Body of pancreas (tissue), 4 donors: ENCODE data around the gene ANKLE2.
"Not testable (repeated sequence)": the region's sequence is repeated elsewhere in the genome, so short reads cannot be mapped to it uniquely, and the experiment has no call there.

Experiments
- CTCF ChIP-seq, 7 experiments: fragments of 450-650 bp in 4 of 7; fragments of 200-600 bp in 3 of 7; sonication (generic) in 3 of 7; IDR thresholded peaks; one replicate each; pipeline ENCODE4 v1.5.1; 2016 to 2019; ENCODE audit warnings: antibody characterized with exemption in 7 of 7
- POLR2A ChIP-seq, 3 donors: fragments of 450-650 bp; IDR thresholded peaks; one replicate each; pipeline ENCODE4 v1.6.1; 2016; ENCODE audit warnings: antibody characterized with exemption in 3 of 3, mild to moderate bottlenecking in 2 of 3

- TF ChIP-seq CTCF, POLR2A (IDR thresholded peaks at IDR 0.05): not testable (repeated sequence)
Measured at GRCh38 chr12:132692030-132692429, 69.6 kb downstream of the ANKLE2 start.
